IMR-90 (cell line): Measurements from ENCODE around the gene KCNMB2. TPM values are rescaled to one million over a fixed set of nuclear protein-coding genes. Genes with fewer than 3 reads are reported as not detected.

Experiments used
- ATAC-seq: fragments of 200-7000 bp; cut with Tn5 transposase; 2 replicates; pipeline ENCODE4 v1.9.1; 2020; ENCODE audit warnings: low read depth, mild to moderate bottlenecking, moderate library complexity
- BruUV-seq: library from RNA; stranded (reverse); fragments of 400-500 nt; replicated peaks from 2 replicates; lab custom pipeline; 2021; lab: Mats Ljungman, UMichigan
- CTCF ChIA-PET: fragments of 300-600 bp; formaldehyde crosslinking; extraction: SDS; loops from one replicate; lab custom pipeline; 2021; ENCODE audit warnings: antibody characterized with exemption; lab: Yijun Ruan, JAX
- POLR2A ChIA-PET: fragments of 300-600 bp; sonication (Branson Sonifier 250); formaldehyde crosslinking; loops from one replicate; lab custom pipeline; 2022; ENCODE audit warnings: antibody characterized with exemption; ENCODE audit not compliant: unreplicated experiment; lab: Charles Lee
- DNase-seq: peaks from one replicate; pipeline ENCODE4 v3.0.0; 2013
- H2AFZ ChIP-seq: replicated peaks from 2 replicates; pipeline ENCODE3; 2013; ENCODE audit warnings: low read length, mild to moderate bottlenecking; ENCODE audit not compliant: poor library complexity
- H2AK5ac ChIP-seq: 2 replicates; pipeline ENCODE4 v1.6.1; 2013; ENCODE audit warnings: low read depth, low read length, inconsistent platforms
- H2AK9ac ChIP-seq: replicated peaks from 2 replicates; pipeline ENCODE3; 2013; ENCODE audit warnings: mild to moderate bottlenecking, low read depth, low read length, moderate library complexity; ENCODE audit not compliant: poor library complexity
- H2BK120ac ChIP-seq: 2 replicates; pipeline ENCODE4 v1.6.1; 2013; ENCODE audit warnings: low read depth, low read length, inconsistent platforms
- H2BK15ac ChIP-seq: 3 replicates; pipeline ENCODE4 v1.6.1; 2013; ENCODE audit warnings: low read depth, low read length, inconsistent platforms
- H2BK20ac ChIP-seq: 2 replicates; pipeline ENCODE4 v1.6.1; 2013; ENCODE audit warnings: low read depth, mild to moderate bottlenecking, inconsistent platforms, low read length, moderate library complexity
- H2BK5ac ChIP-seq: 2 replicates; pipeline ENCODE4 v1.6.1; 2013; ENCODE audit warnings: mild to moderate bottlenecking, low read depth, low read length, inconsistent platforms; ENCODE audit not compliant: poor library complexity, severe bottlenecking
- H3K14ac ChIP-seq: replicated peaks from 2 replicates; pipeline ENCODE4 v1.6.1; 2013; ENCODE audit warnings: low read depth, low read length, inconsistent platforms
- H3K18ac ChIP-seq: 2 replicates; pipeline ENCODE4 v1.6.1; 2013; ENCODE audit warnings: low read depth, low read length, control low read depth
- H3K23ac ChIP-seq: 2 replicates; pipeline ENCODE4 v1.6.1; 2013; ENCODE audit warnings: low read depth, low read length, inconsistent platforms
- H3K27ac ChIP-seq: 2 replicates; pipeline ENCODE4 v1.5.1; 2013; ENCODE audit warnings: mild to moderate bottlenecking, control low read depth, low read length; ENCODE audit not compliant: insufficient read depth
- H3K27me3 ChIP-seq: 2 replicates; pipeline ENCODE4 v1.6.1; 2013; ENCODE audit warnings: low read length; ENCODE audit not compliant: control insufficient read depth, insufficient read depth
- H3K36me3 ChIP-seq: 2 replicates; pipeline ENCODE4 v1.6.1; 2013; ENCODE audit warnings: low read length, mixed read lengths; ENCODE audit not compliant: control insufficient read depth, insufficient read depth
- H3K4ac ChIP-seq: 2 replicates; pipeline ENCODE4 v1.6.1; 2013; ENCODE audit warnings: low read depth, low read length, inconsistent platforms
- H3K4me1 ChIP-seq: 2 replicates; pipeline ENCODE4 v1.6.1; 2013; ENCODE audit warnings: low read length, mixed read lengths; ENCODE audit not compliant: control insufficient read depth, insufficient read depth
- H3K4me2 ChIP-seq: 2 replicates; pipeline ENCODE4 v1.6.1; 2013; ENCODE audit warnings: low read depth, mild to moderate bottlenecking, control low read depth, low read length, moderate library complexity
- H3K4me3 ChIP-seq: 2 replicates; pipeline ENCODE4 v1.5.1; 2013; ENCODE audit warnings: low read depth, mild to moderate bottlenecking, control low read depth, low read length, moderate library complexity; ENCODE audit not compliant: insufficient read depth
- H3K56ac ChIP-seq: 2 replicates; pipeline ENCODE4 v1.6.1; 2013; ENCODE audit warnings: low read length, inconsistent platforms; ENCODE audit not compliant: insufficient read depth; ENCODE audit errors: extremely low read depth
- H3K79me1 ChIP-seq, 2 experiments: 2 replicates each; pipeline ENCODE4 v1.6.1; 2013; ENCODE audit warnings: low read length in 2 of 2, inconsistent platforms in 1 of 2, low read depth in 1 of 2
- H3K9ac ChIP-seq: 2 replicates; pipeline ENCODE4 v1.6.1; 2013; ENCODE audit warnings: low read depth, low read length, control low read depth
- H3K9me1 ChIP-seq: 2 replicates; pipeline ENCODE4 v1.6.1; 2013; ENCODE audit warnings: low read length, inconsistent platforms; ENCODE audit not compliant: insufficient read depth
- H3K9me3 ChIP-seq: 2 replicates; pipeline ENCODE4 v1.6.1; 2013; ENCODE audit warnings: low read length; ENCODE audit not compliant: control insufficient read depth, insufficient read depth
- H4K20me1 ChIP-seq: 2 replicates; pipeline ENCODE4 v1.6.1; 2013; ENCODE audit warnings: low read length, inconsistent platforms; ENCODE audit not compliant: insufficient read depth
- H4K5ac ChIP-seq: 2 replicates; pipeline ENCODE4 v1.6.1; 2013; ENCODE audit warnings: mild to moderate bottlenecking, low read depth, low read length, control low read depth
- H4K8ac ChIP-seq, 2 experiments: 2 replicates each; pipeline ENCODE4 v1.6.1; 2013; ENCODE audit warnings: low read depth in 2 of 2, low read length in 2 of 2, control low read depth in 1 of 2, inconsistent platforms in 1 of 2
- H4K91ac ChIP-seq: 2 replicates; pipeline ENCODE4 v1.6.1; 2013; ENCODE audit warnings: low read depth, low read length, inconsistent platforms; ENCODE audit not compliant: insufficient read depth
- BHLHE40 ChIP-seq: fragments of 150-350 bp; IDR thresholded peaks from 2 replicates; pipeline ENCODE4 v1.6.1; 2016; ENCODE audit warnings: mild to moderate bottlenecking, low read depth, low read length
- CHD1 ChIP-seq: IDR thresholded peaks from 2 replicates; pipeline ENCODE4 v1.6.1; 2012; ENCODE audit warnings: low read depth, low read length, improper control_type of control experiment
- MAFK ChIP-seq: IDR thresholded peaks from 2 replicates; pipeline ENCODE4 v1.6.1; 2012; ENCODE audit warnings: low read depth, low read length, improper control_type of control experiment
- MXI1 ChIP-seq: IDR thresholded peaks from 2 replicates; pipeline ENCODE4 v1.6.1; 2012; ENCODE audit warnings: low read depth, mild to moderate bottlenecking, low read length, moderate library complexity, borderline replicate concordance
- NFE2L2 ChIP-seq: fragments of 150-350 bp; IDR thresholded peaks from 2 replicates; pipeline ENCODE4 v1.6.1; 2016; ENCODE audit warnings: low read depth, mild to moderate bottlenecking, low read length
- RCOR1 ChIP-seq: IDR thresholded peaks from 2 replicates; pipeline ENCODE4 v1.6.1; 2012; ENCODE audit warnings: mild to moderate bottlenecking, low read length, improper control_type of control experiment; ENCODE audit not compliant: insufficient replicate concordance
- WGBS, 2 experiments: methylation state at CpG; one replicate each; pipeline versions ENCODE4 v1.1.5 to v1.1.7; 2013; ENCODE audit warnings: missing lambda C conversion rate in 2 of 2; ENCODE audit not compliant: insufficient read length in 1 of 2; ENCODE audit errors: extremely low coverage in 2 of 2; 5-methylcytosine and 5-hydroxymethylcytosine counted together
- dilution Hi-C: fragments of 300-500 bp; cut with HindIII; formaldehyde crosslinking; loops from one replicate; pipeline ENCODE4 v1.14.3; 2018; ENCODE audit warnings: low sequenced_read_pairs; ENCODE audit not compliant: unreplicated experiment
- in situ Hi-C: fragments of 300-500 bp; cut with MboI; formaldehyde crosslinking; loops from 3 replicates; pipeline ENCODE4 v1.14.3; 2019; ENCODE audit warnings: low sequenced_read_pairs, inconsistent platforms, mixed read lengths
- intact Hi-C: fragments of 100-400 bp; cut with micrococcal nuclease; formaldehyde crosslinking; loops from 2 replicates; pipeline ENCODE4 v1.10.0; 2022
- polyA plus RNA-seq, 3 experiments: library from polyadenylated mRNA; depleted of rRNA; stranded (reverse); fragments of >200 nt; gene quantifications; 2 replicates each; pipeline ENCODE4 v1.2.3, GENCODE V29; 2012; ENCODE audit warnings: low replicate concordance in 1 of 3
- total RNA-seq: library from RNA; depleted of rRNA; stranded (reverse); fragments of >200 nt; gene quantifications from 2 replicates; pipeline ENCODE4 v1.2.3, GENCODE V29; 2012
- TF ChIP-seq, protein P1 (sequence below): fragments of 150-350 bp; IDR thresholded peaks from 2 replicates; pipeline ENCODE4 v1.6.1; 2016; ENCODE audit warnings: low read depth, mild to moderate bottlenecking, low read length, moderate library complexity, borderline replicate concordance

KCNMB2 gene
- total and polyA plus RNA-seq, 2 of the 4 experiments (the other 2 are of a cell fraction): not detected

DNA sequence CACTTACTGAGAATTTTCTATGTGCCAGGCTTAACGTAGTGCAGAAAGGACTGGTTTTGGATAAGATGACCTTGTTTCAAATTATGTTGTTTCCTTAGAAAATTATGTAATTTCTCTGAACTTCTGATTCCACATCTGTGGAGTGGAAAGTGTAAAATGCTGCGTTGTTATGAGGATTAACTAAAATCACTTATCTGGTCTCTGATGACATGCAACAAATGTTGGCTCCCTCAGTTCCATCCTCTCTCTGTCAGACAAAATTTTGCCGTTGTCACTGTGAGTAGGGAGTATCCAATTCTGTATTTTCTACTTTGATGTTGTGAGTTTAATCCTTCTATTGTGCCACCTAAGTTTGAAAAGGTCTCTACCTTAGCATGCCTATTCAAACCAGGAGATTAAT is 175.5 kb downstream of the KCNMB2 start:
- H3K79me1 ChIP-seq: no peaks in the 10 kb centered on the region
- no peak overlapping the region for H3K18ac ChIP-seq
- H3K9ac ChIP-seq: no peak overlapping the region
- no peak overlapping the region for H3K4ac ChIP-seq
- DNase-seq: no peak
- no peak overlapping the region for H2BK15ac ChIP-seq
- TF ChIP-seq NFE2L2 (no peak), BHLHE40 (no peak), CHD1 (no peak), RCOR1 (no peak), MAFK (no peak), MXI1 (no peak)
- TF ChIP-seq, protein P1, sequence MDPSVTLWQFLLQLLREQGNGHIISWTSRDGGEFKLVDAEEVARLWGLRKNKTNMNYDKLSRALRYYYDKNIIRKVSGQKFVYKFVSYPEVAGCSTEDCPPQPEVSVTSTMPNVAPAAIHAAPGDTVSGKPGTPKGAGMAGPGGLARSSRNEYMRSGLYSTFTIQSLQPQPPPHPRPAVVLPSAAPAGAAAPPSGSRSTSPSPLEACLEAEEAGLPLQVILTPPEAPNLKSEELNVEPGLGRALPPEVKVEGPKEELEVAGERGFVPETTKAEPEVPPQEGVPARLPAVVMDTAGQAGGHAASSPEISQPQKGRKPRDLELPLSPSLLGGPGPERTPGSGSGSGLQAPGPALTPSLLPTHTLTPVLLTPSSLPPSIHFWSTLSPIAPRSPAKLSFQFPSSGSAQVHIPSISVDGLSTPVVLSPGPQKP: no peak
- no peak overlapping the region for H4K8ac ChIP-seq
- dilution Hi-C loops (no loop called here), in situ Hi-C loops (no loop called here), intact Hi-C loops (no loop called here)
- H3K4me1 ChIP-seq: peaks cover 11% of the 10 kb centered on the region
- no peaks in the 10 kb centered on the region for H3K36me3 ChIP-seq
- ChIA-PET CTCF (no interaction called here), POLR2A (no interaction called here)
- no peak for ATAC-seq
- no peaks in the 10 kb centered on the region for H4K20me1 ChIP-seq
- H2AK5ac ChIP-seq: no peak overlapping the region
- H3K23ac ChIP-seq: no peak overlapping the region
- H4K91ac ChIP-seq: no peak overlapping the region
- no peak overlapping the region for H4K5ac ChIP-seq
- no peaks in the 10 kb centered on the region for H3K27me3 ChIP-seq
- H2BK5ac ChIP-seq: no peak overlapping the region
- H3K4me2 ChIP-seq: no peak overlapping the region
- no peaks in the 10 kb centered on the region for H3K9me1 ChIP-seq
- no peak overlapping the region for H3K56ac ChIP-seq
- no peak overlapping the region for H2AK9ac ChIP-seq
- no CpG with 5 or more reads among the region's 3 CpGs for WGBS, 2 experiments
- no peaks in the 10 kb centered on the region for H3K9me3 ChIP-seq
- BruUV-seq: no TSS peak
- H3K27ac ChIP-seq: no peak overlapping the region
- H2BK120ac ChIP-seq: no peak overlapping the region
- no peak overlapping the region for H2AFZ ChIP-seq
- no peak overlapping the region for H3K4me3 ChIP-seq
- H2BK20ac ChIP-seq: no peak overlapping the region
- H3K14ac ChIP-seq: no peak overlapping the region
